B cell (primary cell): ENCODE measurements around the gene MAP4K2. TPM values are rescaled to one million over a fixed set of nuclear protein-coding genes. Genes with fewer than 3 reads are reported as not detected.

Source experiments
- ATAC-seq: fragments of 200-7000 bp; cut with Tn5 transposase; one replicate; pipeline ENCODE4 v1.10.0; 2021; ENCODE audit warnings: low read depth, mild to moderate bottlenecking, moderate number of reproducible peaks, moderate library complexity
- CTCF ChIA-PET: fragments of 350-600 bp; sonication (Branson Sonifier 250); formaldehyde crosslinking; loops from one replicate; lab custom pipeline; 2021; ENCODE audit warnings: antibody characterized with exemption, inconsistent platforms; lab: Charles Lee
- POLR2A ChIA-PET: fragments of 350-600 bp; sonication (Branson Sonifier 250); formaldehyde crosslinking; loops from one replicate; lab custom pipeline; 2021; ENCODE audit warnings: antibody characterized with exemption; lab: Charles Lee
- DNase-seq: peaks from one replicate; pipeline ENCODE4 v3.0.0; 2013
- H2AFZ ChIP-seq: 2 replicates; pipeline ENCODE4 v1.6.1; 2012; ENCODE audit warnings: mild to moderate bottlenecking, low read depth, low read length; ENCODE audit not compliant: insufficient read depth, poor library complexity, severe bottlenecking
- H3K27ac ChIP-seq, 2 donors: 1 replicate in 1 of 2; 2 replicates in 1 of 2; pipeline ENCODE4 v1.5.1; 2012 to 2013; ENCODE audit warnings: low read length in 2 of 2, mild to moderate bottlenecking in 2 of 2, moderate library complexity in 1 of 2
- H3K27me3 ChIP-seq, 4 experiments: fragments of 200-600 bp in 1 of 4; sonication (generic) in 1 of 4; replicated peaks in 1 of 4; 1 replicate in 2 of 4; 2 replicates in 2 of 4; pipeline versions ENCODE4 v1.6.1 to v1.7.0; 2013 to 2016; ENCODE audit warnings: low read length in 3 of 4, mild to moderate bottlenecking in 2 of 4, mixed read lengths in 1 of 4, moderate library complexity in 1 of 4; ENCODE audit not compliant: insufficient read depth in 4 of 4, control insufficient read depth in 3 of 4; ENCODE audit errors: control extremely low read depth in 1 of 4
- H3K36me3 ChIP-seq, 2 experiments: replicated peaks in 1 of 2; 1 replicate in 1 of 2; 2 replicates in 1 of 2; pipeline versions ENCODE4 v1.6.1 to v1.7.1; 2013; ENCODE audit warnings: low read length in 1 of 2; ENCODE audit not compliant: insufficient read depth in 2 of 2, control insufficient read depth in 1 of 2; ENCODE audit errors: control extremely low read depth in 1 of 2, extremely low read depth in 1 of 2
- H3K4me1 ChIP-seq, 2 donors: fragments of 200-600 bp in 1 of 2; sonication (generic) in 1 of 2; 1 replicate in 1 of 2; 2 replicates in 1 of 2; pipeline versions ENCODE4 v1.5.1 to v1.6.1; 2013 to 2017; ENCODE audit warnings: low read length in 2 of 2; ENCODE audit not compliant: control insufficient read depth in 2 of 2, insufficient read depth in 2 of 2
- H3K4me2 ChIP-seq: replicated peaks from 2 replicates; pipeline ENCODE3; 2012; ENCODE audit warnings: mild to moderate bottlenecking, low read depth, low read length; ENCODE audit not compliant: poor library complexity, severe bottlenecking
- H3K4me3 ChIP-seq, 5 experiments: fragments of 200-600 bp in 1 of 5; sonication (generic) in 1 of 5; 1 replicate in 3 of 5; 2 replicates in 2 of 5; pipeline versions ENCODE4 v1.5.1 to v1.7.0; 2011 to 2016; ENCODE audit warnings: low read length in 4 of 5, mild to moderate bottlenecking in 4 of 5, low read depth in 2 of 5, control low read depth in 1 of 5, moderate library complexity in 1 of 5; ENCODE audit not compliant: insufficient read depth in 1 of 5; ENCODE audit errors: control extremely low read depth in 1 of 5, extremely low read depth in 1 of 5
- H3K79me2 ChIP-seq: fragments of 200-600 bp; sonication (generic); one replicate; pipeline ENCODE4 v1.6.0; 2016; ENCODE audit warnings: low read length; ENCODE audit not compliant: control insufficient read depth, insufficient read depth
- H3K9ac ChIP-seq: fragments of 200-600 bp; sonication (generic); 2 replicates; pipeline ENCODE4 v1.6.1; 2017; ENCODE audit warnings: mild to moderate bottlenecking, low read length, moderate library complexity
- H3K9me3 ChIP-seq, 3 donors: one replicate each; pipeline versions ENCODE4 v1.6.1 to v1.7.1; 2013; ENCODE audit warnings: low read length in 2 of 3; ENCODE audit not compliant: control insufficient read depth in 2 of 3, insufficient read depth in 1 of 3; ENCODE audit errors: control extremely low read depth in 1 of 3
- H4K20me1 ChIP-seq: 2 replicates; pipeline ENCODE4 v1.6.0; 2012; ENCODE audit warnings: mild to moderate bottlenecking, low read length; ENCODE audit not compliant: insufficient read depth, control insufficient read depth, poor library complexity, severe bottlenecking
- H3K27ac Mint-ChIP-seq: one replicate; pipeline ENCODE4 v1.8.0; 2021; ENCODE audit warnings: mixed read lengths
- H3K27me3 Mint-ChIP-seq: one replicate; pipeline ENCODE4 v1.8.0; 2021; ENCODE audit warnings: mixed read lengths
- H3K4me1 Mint-ChIP-seq: one replicate; pipeline ENCODE4 v1.8.0; 2021; ENCODE audit warnings: mixed read lengths
- H3K4me3 Mint-ChIP-seq: one replicate; pipeline ENCODE4 v1.8.0; 2021; ENCODE audit warnings: mixed read lengths
- H3K9me3 Mint-ChIP-seq: one replicate; pipeline ENCODE4 v1.8.0; 2022; ENCODE audit warnings: mixed read lengths; ENCODE audit not compliant: insufficient read depth
- EZH2 ChIP-seq: IDR thresholded peaks from 2 replicates; pipeline ENCODE4 v1.6.1; 2012; ENCODE audit warnings: borderline replicate concordance, low read depth, mild to moderate bottlenecking, moderate library complexity, low read length; ENCODE audit not compliant: insufficient read depth, poor library complexity, severe bottlenecking
- WGBS: methylation state at CpG from one replicate; pipeline ENCODE4 v1.1.5; 2013; ENCODE audit warnings: missing lambda C conversion rate; ENCODE audit not compliant: insufficient coverage; 5-methylcytosine and 5-hydroxymethylcytosine counted together
- intact Hi-C: fragments of 100-400 bp; cut with micrococcal nuclease; formaldehyde crosslinking; loops from one replicate; pipeline ENCODE4 v1.10.0; 2022
- polyA plus RNA-seq: library from polyadenylated mRNA; depleted of rRNA; stranded (reverse); fragments of >200 nt; gene quantifications from 2 replicates; pipeline ENCODE4 v1.2.3, GENCODE V29; 2012
- total RNA-seq, 2 donors: library from RNA; stranded (reverse); fragments of 120-200 nt in 1 of 2; gene quantifications; 1 replicate in 1 of 2; 2 replicates in 1 of 2; pipeline versions ENCODE4 v1.2.3 to v1.2.4, GENCODE V29; 2013 to 2022
- TF ChIP-seq, protein P1 (sequence below): fragments of 200-600 bp; IDR thresholded peaks from one replicate; pipeline ENCODE4 v1.8.0; 2022; ENCODE audit warnings: antibody characterized with exemption, mild to moderate bottlenecking

The MAP4K2 gene
- total and polyA plus RNA-seq, 2 donors (not counting 1 experiment from before 2014, with no cell fraction given): 118 to 163 TPM

DNA sequence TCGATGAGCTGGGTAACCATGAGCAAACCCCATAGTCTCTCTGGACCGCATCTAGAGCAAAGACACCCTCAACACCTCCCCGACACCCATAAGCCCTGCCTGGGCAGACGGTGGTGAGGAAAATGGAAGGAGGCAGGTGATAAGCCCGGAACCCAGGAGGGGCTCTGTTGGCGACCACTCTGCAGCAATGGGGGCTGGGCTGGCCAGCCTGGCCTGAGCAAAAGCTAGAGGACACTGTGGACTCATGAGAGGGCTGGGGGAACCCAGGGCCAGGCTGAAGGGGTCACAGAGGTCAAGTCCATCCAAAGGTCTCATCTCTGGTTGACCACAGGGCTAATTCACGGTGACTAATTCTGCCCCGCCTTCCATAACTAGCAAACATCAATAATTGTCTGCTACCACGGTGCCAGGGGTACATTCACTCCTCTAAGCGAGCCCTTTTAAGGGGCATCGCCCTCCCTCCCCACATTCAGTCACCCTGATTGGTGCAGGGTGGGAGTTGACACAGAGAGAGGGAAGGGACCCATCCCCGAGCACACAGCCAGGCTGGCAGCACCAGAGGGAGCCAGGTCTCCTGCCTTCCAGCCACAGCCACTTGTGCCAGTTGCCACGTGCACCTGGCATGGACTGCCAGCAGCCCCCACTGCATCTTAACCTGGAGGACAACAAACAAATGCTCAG lies 47.2 kb downstream of the MAP4K2 start:
- Mint-ChIP-seq H3K27me3 (no peaks in the 10 kb centered on the region), H3K9me3 (no peaks in the 10 kb centered on the region), H3K4me3 (no peak overlapping the region), H3K27ac (peak overlapping the region; percentile 15), H3K4me1 (peaks cover 36% of the 10 kb centered on the region)
- Histone ChIP-seq H3K4me3 (no peak overlapping the region), H3K27me3 (no peaks in the 10 kb centered on the region), H2AFZ (no peak overlapping the region), H3K4me1 (peaks cover 12 to 27% of the 10 kb centered on the region in 2 donors), H3K9me3 (no peaks in the 10 kb centered on the region), H3K27ac (no peak overlapping the region), H4K20me1 (no peaks in the 10 kb centered on the region), H3K36me3 (peaks cover 0 to 34% of the 10 kb centered on the region in 2 experiments), H3K79me2 (peaks cover 83% of the 10 kb centered on the region), H3K9ac (no peak overlapping the region), H3K4me2 (no peak overlapping the region)
- ATAC-seq (no peak), DNase-seq (no peak)
- ChIA-PET CTCF (interaction anchor here (1.0 kb wide), 1 partner anchor 12 kb away, joined by 3 read pairs; no protein-coding TSS in a partner anchor), POLR2A (interaction anchor here (1.6 kb wide), 1 partner anchor 11 kb away, joined by 8 read pairs; no protein-coding TSS in a partner anchor)
- 91% methylated on average over 8 of the region's 13 CpGs for WGBS
- intact Hi-C loops: no loop called here
- TF ChIP-seq, protein P1, sequence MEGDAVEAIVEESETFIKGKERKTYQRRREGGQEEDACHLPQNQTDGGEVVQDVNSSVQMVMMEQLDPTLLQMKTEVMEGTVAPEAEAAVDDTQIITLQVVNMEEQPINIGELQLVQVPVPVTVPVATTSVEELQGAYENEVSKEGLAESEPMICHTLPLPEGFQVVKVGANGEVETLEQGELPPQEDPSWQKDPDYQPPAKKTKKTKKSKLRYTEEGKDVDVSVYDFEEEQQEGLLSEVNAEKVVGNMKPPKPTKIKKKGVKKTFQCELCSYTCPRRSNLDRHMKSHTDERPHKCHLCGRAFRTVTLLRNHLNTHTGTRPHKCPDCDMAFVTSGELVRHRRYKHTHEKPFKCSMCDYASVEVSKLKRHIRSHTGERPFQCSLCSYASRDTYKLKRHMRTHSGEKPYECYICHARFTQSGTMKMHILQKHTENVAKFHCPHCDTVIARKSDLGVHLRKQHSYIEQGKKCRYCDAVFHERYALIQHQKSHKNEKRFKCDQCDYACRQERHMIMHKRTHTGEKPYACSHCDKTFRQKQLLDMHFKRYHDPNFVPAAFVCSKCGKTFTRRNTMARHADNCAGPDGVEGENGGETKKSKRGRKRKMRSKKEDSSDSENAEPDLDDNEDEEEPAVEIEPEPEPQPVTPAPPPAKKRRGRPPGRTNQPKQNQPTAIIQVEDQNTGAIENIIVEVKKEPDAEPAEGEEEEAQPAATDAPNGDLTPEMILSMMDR: no peak
- no peak for TF ChIP-seq EZH2
